Measurements from ENCODE around the gene TPX2. TPM values are rescaled to one million over a fixed set of nuclear protein-coding genes. Genes with fewer than 3 reads are reported as not detected.

TPX2 gene
- total RNA-seq, 4 donors from 2014 or later, result 0.21 to 2.7 (median 0.40) TPM

DNA sequence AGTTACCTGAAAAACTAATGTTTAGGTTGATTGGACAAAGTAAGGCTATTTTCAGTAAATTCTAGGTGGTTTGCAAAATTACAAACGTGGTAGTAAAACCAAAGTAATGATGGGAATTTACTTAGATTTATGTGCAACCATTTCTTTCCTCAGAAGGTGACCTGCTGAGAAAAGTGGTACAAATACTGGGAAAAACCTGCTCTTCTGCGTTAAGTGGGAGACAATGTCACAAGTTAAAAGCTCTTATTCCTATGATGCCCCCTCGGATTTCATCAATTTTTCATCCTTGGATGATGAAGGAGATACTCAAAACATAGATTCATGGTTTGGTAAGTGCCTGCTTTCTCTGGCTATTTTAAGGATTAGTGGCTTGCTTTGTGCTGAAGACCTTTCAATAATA, 18.2 kb downstream of the TPX2 start:
- WGBS, 2 donors, result 79 to 85% methylated on average over 3 of the region's 3 CpGs
- H3K4me1 ChIP-seq, result no peaks in the 10 kb centered on the region
- no peak overlapping the region for H3K4me3 ChIP-seq
- TF ChIP-seq, protein P1, sequence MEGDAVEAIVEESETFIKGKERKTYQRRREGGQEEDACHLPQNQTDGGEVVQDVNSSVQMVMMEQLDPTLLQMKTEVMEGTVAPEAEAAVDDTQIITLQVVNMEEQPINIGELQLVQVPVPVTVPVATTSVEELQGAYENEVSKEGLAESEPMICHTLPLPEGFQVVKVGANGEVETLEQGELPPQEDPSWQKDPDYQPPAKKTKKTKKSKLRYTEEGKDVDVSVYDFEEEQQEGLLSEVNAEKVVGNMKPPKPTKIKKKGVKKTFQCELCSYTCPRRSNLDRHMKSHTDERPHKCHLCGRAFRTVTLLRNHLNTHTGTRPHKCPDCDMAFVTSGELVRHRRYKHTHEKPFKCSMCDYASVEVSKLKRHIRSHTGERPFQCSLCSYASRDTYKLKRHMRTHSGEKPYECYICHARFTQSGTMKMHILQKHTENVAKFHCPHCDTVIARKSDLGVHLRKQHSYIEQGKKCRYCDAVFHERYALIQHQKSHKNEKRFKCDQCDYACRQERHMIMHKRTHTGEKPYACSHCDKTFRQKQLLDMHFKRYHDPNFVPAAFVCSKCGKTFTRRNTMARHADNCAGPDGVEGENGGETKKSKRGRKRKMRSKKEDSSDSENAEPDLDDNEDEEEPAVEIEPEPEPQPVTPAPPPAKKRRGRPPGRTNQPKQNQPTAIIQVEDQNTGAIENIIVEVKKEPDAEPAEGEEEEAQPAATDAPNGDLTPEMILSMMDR (IDR thresholded peaks at IDR 0.05), result no peak
- TF ChIP-seq POLR2A (IDR thresholded peaks at IDR 0.05), result no peak
- TF ChIP-seq EP300 (IDR thresholded peaks at IDR 0.05), result no peak
- no peaks in the 10 kb centered on the region for H3K27me3 ChIP-seq
- no peak for DNase-seq (ENCODE audit: low spot score in 2 of 2)
- no peak overlapping the region for H3K27ac ChIP-seq
- no peaks in the 10 kb centered on the region for H3K36me3 ChIP-seq
- H3K9me3 ChIP-seq, result no peaks in the 10 kb centered on the region

DNA sequence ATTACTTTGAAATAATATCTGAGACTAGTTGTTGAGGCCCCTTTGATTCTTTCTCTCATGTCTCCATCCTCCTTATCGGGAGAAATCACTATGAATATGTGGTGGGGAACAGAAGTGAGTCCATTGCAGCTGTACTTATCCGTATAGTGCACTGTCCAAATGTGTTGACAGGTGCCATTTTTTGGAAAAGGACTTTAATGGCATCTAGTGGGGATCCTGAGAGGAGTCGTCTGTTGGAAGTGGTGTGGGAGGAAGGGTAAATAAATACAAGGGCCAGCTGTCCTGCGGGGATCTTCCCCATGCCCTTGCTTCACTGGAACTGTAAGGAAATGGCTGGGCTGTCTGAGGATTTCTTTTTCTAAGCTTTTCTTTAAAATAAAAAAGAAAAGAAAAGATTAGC, 19.4 kb downstream of the TPX2 start:
- Histone ChIP-seq H3K27me3 (no peaks in the 10 kb centered on the region), H3K4me3 (no peak overlapping the region), H3K9me3 (no peaks in the 10 kb centered on the region), H3K36me3 (no peaks in the 10 kb centered on the region), H3K27ac (no peak overlapping the region), H3K4me1 (no peaks in the 10 kb centered on the region)
- no peak for DNase-seq (ENCODE audit: low spot score in 2 of 2)
- TF ChIP-seq EP300 (IDR thresholded peaks at IDR 0.05), result no peak
- TF ChIP-seq, protein P1 (IDR thresholded peaks at IDR 0.05), result no peak
- TF ChIP-seq POLR2A (IDR thresholded peaks at IDR 0.05), result no peak
- WGBS, 2 donors, result 66 to 67% methylated on average over 4 of the region's 4 CpGs

DNA sequence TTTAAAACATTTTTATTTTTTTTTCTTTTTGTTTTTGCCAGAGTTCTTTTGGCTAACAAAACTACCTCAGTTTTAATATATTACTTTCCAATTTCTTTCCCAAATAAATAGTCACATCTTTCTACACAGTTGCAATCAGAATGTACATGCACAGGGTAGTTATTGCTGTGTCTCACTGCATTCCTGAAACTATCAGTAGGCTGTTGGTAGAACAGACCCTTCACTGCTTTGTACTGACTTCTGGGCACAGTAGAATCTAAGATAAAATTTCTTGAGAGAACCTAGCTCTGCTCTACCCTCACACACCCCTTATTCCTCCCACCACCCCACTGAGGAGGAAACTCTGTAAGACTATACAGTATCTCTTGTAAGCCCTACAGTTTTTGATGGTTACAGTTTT, 19.9 kb downstream of the TPX2 start:
- Histone ChIP-seq H3K27ac (no peak overlapping the region), H3K4me1 (no peaks in the 10 kb centered on the region), H3K4me3 (no peak overlapping the region), H3K27me3 (no peaks in the 10 kb centered on the region), H3K9me3 (no peaks in the 10 kb centered on the region), H3K36me3 (no peaks in the 10 kb centered on the region)
- DNase-seq (ENCODE audit: low spot score in 2 of 2), result no peak
- TF ChIP-seq, protein P1 (IDR thresholded peaks at IDR 0.05), result no peak
- TF ChIP-seq EP300 (IDR thresholded peaks at IDR 0.05) (no peak), POLR2A (IDR thresholded peaks at IDR 0.05) (no peak)

DNA sequence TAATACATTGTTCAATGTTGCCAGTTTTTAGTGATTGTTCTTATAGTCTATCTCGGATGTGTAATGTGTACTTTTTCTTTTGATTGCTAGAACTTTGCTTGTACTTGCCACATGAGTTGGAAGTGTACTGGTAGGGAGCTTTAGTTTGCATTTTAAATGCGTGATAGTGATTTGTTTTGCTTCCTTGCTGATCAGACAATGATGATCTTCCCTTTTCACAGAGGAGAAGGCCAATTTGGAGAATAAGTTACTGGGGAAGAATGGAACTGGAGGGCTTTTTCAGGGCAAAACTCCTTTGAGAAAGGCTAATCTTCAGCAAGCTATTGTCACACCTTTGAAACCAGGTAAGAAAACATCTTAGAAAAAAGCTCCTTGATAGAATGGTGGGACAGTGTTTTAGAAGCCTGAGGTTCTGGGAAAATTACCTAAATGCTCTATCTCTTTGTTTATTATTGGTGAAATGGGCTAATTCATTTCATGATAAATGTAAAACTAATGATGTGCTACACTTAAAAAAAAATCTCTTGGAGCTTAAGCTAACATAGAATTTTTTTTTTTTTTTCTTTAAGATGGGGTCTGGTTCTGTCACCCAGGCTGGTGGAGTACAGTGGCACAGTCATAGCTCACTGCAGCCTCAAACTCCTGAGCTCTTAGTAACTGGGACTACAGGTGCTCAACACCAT, 20.9 kb downstream of the TPX2 start:
- Histone ChIP-seq H3K27me3 (no peaks in the 10 kb centered on the region), H3K4me1 (no peaks in the 10 kb centered on the region), H3K27ac (no peak overlapping the region), H3K9me3 (no peaks in the 10 kb centered on the region), H3K36me3 (no peaks in the 10 kb centered on the region), H3K4me3 (no peak overlapping the region)
- TF ChIP-seq POLR2A (IDR thresholded peaks at IDR 0.05) (no peak), EP300 (IDR thresholded peaks at IDR 0.05) (no peak)
- TF ChIP-seq, protein P1 (IDR thresholded peaks at IDR 0.05), result no peak
- no peak for DNase-seq (ENCODE audit: low spot score in 2 of 2)
- 44 to 68% methylated on average over 2 of the region's 2 CpGs for WGBS, 2 donors

DNA sequence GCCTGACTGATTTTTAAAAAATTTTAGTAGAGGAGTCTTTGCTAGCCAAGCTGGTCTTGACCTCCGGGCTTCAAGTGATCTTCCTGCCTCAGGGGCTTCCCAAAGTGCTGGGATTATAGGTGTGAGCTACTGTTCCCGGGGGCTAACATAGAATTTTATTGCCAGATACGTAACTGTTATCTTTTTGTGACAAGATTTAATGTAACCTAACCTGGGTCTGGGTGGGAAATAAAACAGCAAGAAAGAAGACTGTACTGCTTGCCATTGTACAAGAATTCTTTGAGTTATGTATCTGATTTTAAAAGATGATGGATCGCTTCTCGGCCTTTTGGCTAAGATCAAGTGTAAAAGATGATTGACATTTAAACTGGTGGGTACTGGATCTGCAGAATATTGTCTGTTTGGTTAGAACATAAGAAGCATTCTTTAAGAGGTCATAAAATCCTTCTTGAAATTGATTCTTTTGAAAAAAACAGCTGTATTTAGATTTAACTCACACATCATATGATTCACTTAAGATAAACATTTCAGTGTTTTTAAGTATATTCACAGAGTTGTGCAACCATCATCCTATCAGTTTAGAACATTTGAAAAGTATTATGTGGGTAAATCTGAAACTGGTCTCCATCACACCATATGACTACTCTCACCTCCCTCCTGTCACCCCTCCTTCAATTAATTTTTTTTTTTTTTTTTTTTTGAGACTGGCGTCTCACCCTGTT, 21.6 kb downstream of the TPX2 start:
- TF ChIP-seq EP300 (IDR thresholded peaks at IDR 0.05) (no peak), POLR2A (IDR thresholded peaks at IDR 0.05) (no peak)
- TF ChIP-seq, protein P1 (IDR thresholded peaks at IDR 0.05), result no peak
- no peaks in the 10 kb centered on the region for H3K9me3 ChIP-seq

More for the DNA sequence above, 21.6 kb downstream of the TPX2 start:
- no peak overlapping the region for H3K4me3 ChIP-seq
- H3K27ac ChIP-seq, result no peak overlapping the region
- H3K36me3 ChIP-seq, result no peaks in the 10 kb centered on the region
- 92 to 93% methylated on average over 6 of the region's 6 CpGs for WGBS, 2 donors
- DNase-seq (ENCODE audit: low spot score in 2 of 2), result no peak
- no peaks in the 10 kb centered on the region for H3K27me3 ChIP-seq
- no peaks in the 10 kb centered on the region for H3K4me1 ChIP-seq
